Stimulated activated CD8-positive, alpha-beta memory T cell treated with anti-CD3 and anti-CD28 coated beads, Interleukin-2, amount 100 ng/mL, for 1 hour (primary cell): Measurements from ENCODE around the gene FLT4.
A peak's percentile ranks its signal among the peaks of the same experiment; 100 is the strongest.
"Not testable (repeated sequence)": the region's sequence is repeated elsewhere in the genome, so short reads cannot be mapped to it uniquely, and the experiment has no call there.

ENCODE experiments used
- DNase-seq, 2 donors: peaks; one replicate each; pipeline ENCODE4 v3.0.0-alpha.2; 2020; ENCODE audit warnings: low read depth in 2 of 2

FLT4 gene

GRCh38 chr5:180649297-180650039 is at the start of gene FLT4:
Gene FLT4, minus strand, starts transcription at chr5:180649600. Its CDS starts 55 bp downstream, at chr5:180649545.
- no peak for DNase-seq

DNA sequence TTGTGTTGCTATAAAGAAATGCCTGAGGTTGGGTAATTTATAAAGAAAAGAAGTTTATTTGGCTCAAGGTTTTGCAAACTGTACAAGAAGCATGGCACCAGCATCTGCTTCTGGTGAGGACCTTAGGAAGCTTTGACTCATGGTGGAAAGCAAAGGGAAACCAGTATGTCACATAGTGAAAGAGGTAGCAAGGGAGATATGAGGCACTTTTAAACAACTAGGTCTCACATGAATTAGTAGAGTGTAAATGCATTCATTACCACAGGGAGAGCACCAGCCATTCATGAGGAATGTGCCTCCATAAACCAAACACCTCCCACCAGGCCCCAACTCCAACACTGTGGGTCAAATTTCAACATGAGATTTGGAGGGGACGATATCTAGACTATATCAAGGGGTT is 49.6 kb upstream of the FLT4 start:
- DNase-seq, result no peak

DNA sequence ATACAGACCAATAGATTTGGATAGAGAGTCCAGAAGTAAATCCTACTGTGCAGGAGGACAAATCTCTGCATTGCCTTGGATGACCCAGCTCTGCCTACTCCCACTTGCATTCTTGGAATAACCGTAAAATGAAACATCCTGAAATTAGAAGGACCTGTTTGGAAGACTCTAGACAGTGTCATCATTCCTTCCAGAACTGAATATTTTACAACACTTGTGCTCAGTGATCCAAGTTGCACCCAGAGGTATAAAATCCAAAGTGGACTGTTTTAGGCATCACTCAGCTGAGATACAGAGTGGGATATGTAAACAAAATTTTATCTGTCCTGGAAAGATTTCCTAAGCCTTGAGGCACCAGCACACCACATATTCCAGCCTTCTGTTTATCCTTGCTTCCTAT is 46.7 kb upstream of the FLT4 start:
- DNase-seq, result no peak

DNA sequence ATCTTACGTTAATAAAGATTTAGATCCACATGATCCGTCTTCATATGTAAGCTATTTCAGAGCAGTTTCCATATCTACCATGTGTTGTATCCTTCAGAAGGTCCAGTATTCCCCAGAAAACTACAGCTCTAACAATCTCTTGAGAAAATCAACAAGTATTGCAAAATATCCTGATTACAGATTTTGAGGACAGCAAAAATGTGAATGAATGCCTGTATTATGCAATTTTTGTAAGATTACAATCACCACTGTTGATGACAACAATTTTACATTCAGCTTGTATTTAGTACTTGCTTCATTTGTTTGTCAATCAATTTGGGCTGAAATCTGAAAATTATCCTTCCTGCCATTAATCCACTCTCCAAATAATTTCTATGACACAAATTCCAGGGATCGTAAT is 43.0 kb upstream of the FLT4 start:
- no peak for DNase-seq

DNA sequence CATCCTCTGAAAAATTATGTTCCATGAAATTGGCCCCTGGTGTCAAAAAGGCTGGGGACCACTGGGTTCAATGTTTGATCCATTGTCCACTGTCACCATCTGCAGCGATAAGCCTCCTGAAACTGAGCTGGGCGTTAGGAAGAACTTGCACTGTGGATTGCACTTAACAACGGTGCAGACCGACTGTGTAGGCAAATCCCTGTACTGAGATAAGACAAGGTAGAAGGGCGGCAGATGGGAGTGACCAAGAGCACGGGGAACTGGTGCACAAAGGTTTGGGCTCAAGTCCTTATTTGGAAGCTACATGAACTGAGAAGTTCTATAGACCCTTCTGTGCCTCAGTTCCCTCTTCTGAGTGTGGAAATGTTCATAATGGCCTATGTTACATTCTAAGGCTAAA is 41.6 kb upstream of the FLT4 start:
- DNase-seq, result no peak

- DNase-seq, result no peak
Observed at GRCh38 chr5:180690562-180690961, 41.2 kb upstream of the FLT4 start.

- DNase-seq, result no peak
Observed at GRCh38 chr5:180689775-180690174, 40.4 kb upstream of the FLT4 start.

GRCh38 chr5:180689071-180689694 is 39.8 kb upstream of the FLT4 start:
- DNase-seq, result peak in 1 of 2 donors; percentile 21

DNA sequence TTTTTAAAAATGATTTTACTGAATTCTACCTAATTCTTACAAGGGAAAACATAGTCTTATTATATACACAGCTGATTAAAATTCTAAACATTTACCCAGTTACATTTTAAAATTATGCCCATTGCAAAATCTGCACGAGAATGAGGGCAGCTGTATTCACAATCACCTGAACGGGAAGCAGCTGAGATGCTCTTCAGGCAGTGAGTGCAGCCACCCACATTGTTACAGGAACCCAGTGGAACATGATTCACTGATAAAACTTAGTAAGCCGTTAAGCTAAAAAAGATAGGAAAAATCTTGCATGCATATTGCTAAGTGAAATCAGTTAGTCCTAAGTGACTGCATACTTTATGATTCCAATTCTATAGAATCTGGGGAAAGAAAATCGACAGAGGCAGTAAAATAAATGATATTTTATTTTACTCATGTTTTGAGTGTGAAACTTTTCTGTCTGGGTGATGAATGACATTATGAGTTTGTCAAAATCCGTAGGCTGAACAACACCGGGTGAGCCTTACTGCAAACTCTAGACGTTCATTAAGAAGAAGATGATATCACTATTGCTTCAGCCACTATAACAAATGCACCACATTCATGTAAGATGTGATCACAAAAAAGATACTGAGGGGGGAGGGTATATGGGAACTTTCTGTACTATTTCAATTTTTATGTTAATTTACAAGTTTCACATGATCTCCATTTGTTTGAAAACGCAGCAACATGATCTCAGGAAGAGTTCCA is 39.1 kb upstream of the FLT4 start:
- no peak for DNase-seq

DNA sequence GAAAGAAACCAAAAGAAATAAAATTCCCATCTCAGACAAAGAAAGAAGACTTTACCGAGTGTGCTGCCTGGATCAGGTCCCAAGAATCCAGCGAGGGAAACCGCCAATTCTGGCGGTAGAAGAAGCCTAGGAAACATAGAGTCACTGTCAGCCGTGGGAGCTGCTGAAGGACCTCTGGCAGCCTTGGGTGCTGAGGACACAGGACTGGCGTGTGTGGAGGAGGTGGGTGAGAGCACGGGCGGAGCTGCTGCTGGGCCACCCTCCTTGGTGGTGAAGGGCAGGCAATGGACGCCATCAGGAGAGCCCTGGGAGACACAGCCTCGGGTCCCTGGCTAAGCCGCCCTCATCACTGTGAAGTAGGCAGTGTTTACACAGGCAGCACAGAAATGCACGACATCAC is 37.4 kb upstream of the FLT4 start:
- not testable (repeated sequence) for DNase-seq

DNA sequence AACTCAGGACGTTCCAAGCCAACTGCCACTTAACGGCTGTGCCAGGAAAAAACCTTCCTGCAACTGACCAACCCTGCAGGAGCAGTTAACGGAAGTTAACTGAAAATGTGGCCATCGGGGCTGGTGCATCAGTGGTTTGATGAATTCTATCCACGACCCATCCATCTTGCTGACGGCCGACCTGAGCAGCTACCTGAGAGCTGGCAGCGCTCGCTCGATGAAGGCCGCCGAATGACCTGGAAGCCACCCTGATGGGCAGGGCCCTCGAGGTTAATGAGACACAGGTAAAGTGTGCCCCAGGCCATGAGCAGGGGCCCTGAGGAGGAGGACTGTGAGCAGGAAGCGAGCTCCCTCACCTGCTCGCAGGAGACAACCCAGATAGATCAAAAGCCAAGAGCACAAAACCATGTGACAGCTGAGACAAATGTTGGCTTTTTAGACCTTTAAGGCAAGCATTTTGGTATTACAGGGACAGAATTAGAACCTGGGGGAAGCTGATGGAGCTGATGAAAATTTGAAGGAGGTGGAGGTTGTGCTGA is 35.3 kb upstream of the FLT4 start:
- DNase-seq, result no peak

DNA sequence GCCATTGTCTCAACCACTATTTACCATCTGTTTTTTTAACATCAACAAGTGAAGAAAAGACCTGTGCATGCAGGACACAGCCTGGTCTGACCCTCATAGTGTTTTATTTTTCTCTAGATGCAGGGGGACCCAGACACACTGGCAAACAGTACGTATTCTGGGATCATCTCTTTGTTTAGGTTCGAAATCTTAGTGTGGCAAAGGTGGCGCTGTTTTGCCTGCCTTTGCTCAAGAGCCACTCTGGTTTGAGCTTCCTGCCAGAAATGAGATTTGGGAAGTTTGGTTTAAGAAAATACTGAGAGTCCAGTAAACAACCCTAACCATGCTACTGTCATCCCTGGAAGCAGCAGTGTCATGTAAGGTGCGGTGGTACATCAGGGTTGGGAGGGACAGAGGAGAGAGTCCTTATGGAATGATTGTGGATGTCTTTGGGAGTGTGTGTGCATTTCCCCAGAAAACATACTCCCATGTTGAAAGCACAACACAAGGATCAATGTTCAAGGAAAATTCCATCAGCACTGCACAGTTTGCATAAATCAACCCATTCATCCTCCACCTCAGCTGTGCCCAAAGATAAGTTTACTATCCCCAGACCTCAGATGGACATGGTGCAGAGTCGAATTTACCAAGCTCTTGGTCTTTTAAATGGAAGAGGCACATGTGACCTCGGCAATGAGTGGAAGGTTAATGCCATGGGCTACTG is 34.0 kb upstream of the FLT4 start:
- DNase-seq, result no peak

- DNase-seq, result no peak
Observed at GRCh38 chr5:180682560-180682959, 33.2 kb upstream of the FLT4 start.

- not testable (repeated sequence) for DNase-seq
Observed at GRCh38 chr5:180682008-180682407, 32.6 kb upstream of the FLT4 start.

- not testable (repeated sequence) for DNase-seq
Observed at GRCh38 chr5:180678319-180678718, 28.9 kb upstream of the FLT4 start.

DNA sequence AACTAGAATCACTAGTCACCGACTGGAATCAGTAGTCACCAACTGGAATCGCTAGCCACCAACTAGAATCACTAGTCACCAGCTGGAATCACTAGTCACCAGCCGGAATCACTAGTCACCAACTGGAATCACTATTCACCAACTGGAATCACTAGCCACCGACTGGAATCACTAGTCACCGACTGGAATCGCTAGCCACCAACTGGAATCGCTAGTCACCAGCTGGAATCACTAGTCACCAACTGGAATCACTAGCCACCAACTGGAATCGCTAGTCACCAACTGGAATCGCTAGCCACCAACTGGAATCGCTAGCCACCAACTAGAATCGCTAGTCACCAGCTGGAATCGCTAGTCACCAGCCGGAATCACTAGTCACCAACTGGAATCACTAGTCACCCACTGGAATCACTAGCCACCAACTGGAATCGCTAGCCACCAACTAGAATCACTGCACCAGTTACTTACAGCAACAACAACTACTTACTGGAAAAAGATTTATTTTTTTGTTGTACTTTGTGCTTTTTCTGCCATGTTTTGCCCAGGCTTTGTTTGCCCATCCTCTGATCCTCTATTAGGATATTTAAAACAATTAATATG is 25.7 kb upstream of the FLT4 start:
- no peak for DNase-seq

- DNase-seq, result not testable (repeated sequence)
Observed at GRCh38 chr5:180674090-180674475, 24.7 kb upstream of the FLT4 start.

GRCh38 chr5:180673371-180674089 is 24.1 kb upstream of the FLT4 start:
- DNase-seq, result no peak

GRCh38 chr5:180671958-180672524 is 22.6 kb upstream of the FLT4 start:
- DNase-seq, result not testable (repeated sequence)

GRCh38 chr5:180670586-180671359 is 21.4 kb upstream of the FLT4 start:
- peak in 1 of 2 donors; percentile 12 for DNase-seq
